Epithelial cell of prostate (primary cell): ENCODE results near the gene EDEM1.
"Not testable (repeated sequence)": the region's sequence is repeated elsewhere in the genome, so short reads cannot be mapped to it uniquely, and the experiment has no call there.

Experiments used
- DNase-seq: peaks from one replicate; pipeline ENCODE4 v3.0.0-alpha.2; 2011; ENCODE audit warnings: low read depth, low spot score
- H3K27ac ChIP-seq: fragments of 450-650 bp; 2 replicates; pipeline ENCODE4 v1.5.1; 2017; ENCODE audit warnings: mild to moderate bottlenecking

EDEM1 gene

GRCh38 chr3:5227812-5228211 lies 40.3 kb downstream of the EDEM1 start:
- no peak overlapping the region for H3K27ac ChIP-seq
- DNase-seq = no peak

- H3K27ac ChIP-seq = no peak overlapping the region
- DNase-seq = no peak
Measured at GRCh38 chr3:5229414-5229813, 41.9 kb downstream of the EDEM1 start.

GRCh38 chr3:5231074-5231473 lies 43.6 kb downstream of the EDEM1 start:
- H3K27ac ChIP-seq = no peak overlapping the region
- no peak for DNase-seq

- DNase-seq = no peak
- no peak overlapping the region for H3K27ac ChIP-seq
Measured at GRCh38 chr3:5231487-5231886, 44.0 kb downstream of the EDEM1 start.

- no peak for DNase-seq
- no peak overlapping the region for H3K27ac ChIP-seq
Measured at GRCh38 chr3:5232570-5232969, 45.1 kb downstream of the EDEM1 start.

- DNase-seq = no peak
- H3K27ac ChIP-seq = no peak overlapping the region
Measured at GRCh38 chr3:5233026-5233425, 45.5 kb downstream of the EDEM1 start.

GRCh38 chr3:5235655-5236054 lies 48.1 kb downstream of the EDEM1 start:
- no peak for DNase-seq
- no peak overlapping the region for H3K27ac ChIP-seq

- H3K27ac ChIP-seq = no peak overlapping the region
- no peak for DNase-seq
Measured at GRCh38 chr3:5238545-5238944, 51.0 kb downstream of the EDEM1 start.

- no peak for DNase-seq
- no peak overlapping the region for H3K27ac ChIP-seq
Measured at GRCh38 chr3:5239602-5240001, 52.1 kb downstream of the EDEM1 start.

- DNase-seq = no peak
- no peak overlapping the region for H3K27ac ChIP-seq
Measured at GRCh38 chr3:5240740-5241139, 53.2 kb downstream of the EDEM1 start.

- not testable (repeated sequence) for DNase-seq, H3K27ac ChIP-seq
Measured at GRCh38 chr3:5242785-5243184, 55.3 kb downstream of the EDEM1 start.

GRCh38 chr3:5245927-5246326 lies 58.4 kb downstream of the EDEM1 start:
- no peak for DNase-seq
- no peak overlapping the region for H3K27ac ChIP-seq

- no peak overlapping the region for H3K27ac ChIP-seq
- DNase-seq = no peak
Measured at GRCh38 chr3:5248822-5249221, 61.3 kb downstream of the EDEM1 start.

GRCh38 chr3:5250467-5251195 lies 63.1 kb downstream of the EDEM1 start:
- DNase-seq = no peak
- no peak overlapping the region for H3K27ac ChIP-seq

- H3K27ac ChIP-seq = no peak overlapping the region
- no peak for DNase-seq
Measured at GRCh38 chr3:5251196-5251583, 63.7 kb downstream of the EDEM1 start.

GRCh38 chr3:5252131-5252530 lies 64.6 kb downstream of the EDEM1 start:
- DNase-seq = no peak

GRCh38 chr3:5254281-5255048 lies 67.0 kb downstream of the EDEM1 start:
- no peak overlapping the region for H3K27ac ChIP-seq
- no peak for DNase-seq

More at GRCh38 chr3:5252131-5252530, 64.6 kb downstream of the EDEM1 start:
- H3K27ac ChIP-seq = no peak overlapping the region

- DNase-seq = no peak
- no peak overlapping the region for H3K27ac ChIP-seq
Measured at GRCh38 chr3:5255404-5256344, 68.2 kb downstream of the EDEM1 start.

GRCh38 chr3:5258526-5258925 lies 71.0 kb downstream of the EDEM1 start:
- no peak for DNase-seq
- no peak overlapping the region for H3K27ac ChIP-seq

- H3K27ac ChIP-seq = no peak overlapping the region
- no peak for DNase-seq
Measured at GRCh38 chr3:5260992-5261501, 73.5 kb downstream of the EDEM1 start.
